ENCODE results near the gene TSPO2. TPM values are rescaled to one million over a fixed set of nuclear protein-coding genes. Genes with fewer than 3 reads are reported as not detected.

The TSPO2 gene
- total and polyA plus RNA-seq, 2 donors (not counting 3 experiments of a cell fraction or from before 2014, with no cell fraction given), result not detected

- intact Hi-C loops (cut with micrococcal nuclease), result loop anchor here (2.0 kb wide), 1 partner anchor 1085 kb away; no protein-coding TSS in a partner anchor
- no peak for FAIRE-seq
- H3K4me1 ChIP-seq (ENCODE audit: control insufficient read depth, extremely low read depth, insufficient read depth, low read length), result peaks cover 5% of the 10 kb centered on the region
- no peaks in the 10 kb centered on the region for H3K27me3 ChIP-seq (ENCODE audit: control insufficient read depth in 2 of 2, insufficient read depth in 2 of 2, low read length in 2 of 2)
- BruUV-seq (replicated peaks), result no TSS peak
- DNase-seq (ENCODE audit: low read depth, low spot score), result no peak
- H2AFZ ChIP-seq (ENCODE audit: low read depth, low read length), result no peak overlapping the region
- no peaks in the 10 kb centered on the region for H3K36me3 ChIP-seq (ENCODE audit: control insufficient read depth in 2 of 2, extremely low read depth in 1 of 2, insufficient read depth in 2 of 2, low read length in 2 of 2)
- no peak overlapping the region for H3K9ac ChIP-seq (replicated peaks; ENCODE audit: extremely low read depth, insufficient read depth, low read length)
- no peaks in the 10 kb centered on the region for H3K79me2 ChIP-seq (ENCODE audit: control insufficient read depth, insufficient read depth, low read length)
- no peak overlapping the region for H3K4me3 ChIP-seq (replicated peaks in 1 of 3; ENCODE audit: insufficient read depth in 1 of 3, low read depth in 1 of 3, low read length in 3 of 3)
- H3K9me3 ChIP-seq (replicated peaks; ENCODE audit: control insufficient read depth, insufficient read depth, low read length), result no peaks in the 10 kb centered on the region
- POLR2A ChIA-PET, result no interaction called here
- CTCF ChIA-PET, result interaction anchor here (0.7 to 1.0 kb wide), 2 partner anchors 10 to 38 kb away, joined by 3 read pairs; no protein-coding TSS in a partner anchor
- H3K27ac ChIP-seq (ENCODE audit: insufficient read depth, low read depth, low read length), result no peak overlapping the region
- no peak overlapping the region for H3K4me2 ChIP-seq (ENCODE audit: insufficient read depth, low read length)
- H3K9me1 ChIP-seq (replicated peaks; ENCODE audit: control insufficient read depth, extremely low read depth, insufficient read depth, low read length), result no peaks in the 10 kb centered on the region
- H4K20me1 ChIP-seq (replicated peaks; ENCODE audit: control insufficient read depth, extremely low read depth, insufficient read depth, low read length), result no peaks in the 10 kb centered on the region
- no peak for TF ChIP-seq JUN (IDR thresholded peaks at IDR 0.05; ENCODE audit: borderline replicate concordance, insufficient read depth, insufficient read length, low read depth)
- no peak for TF ChIP-seq EZH2 (IDR thresholded peaks at IDR 0.05; ENCODE audit: borderline replicate concordance, low read depth, low read length, severe bottlenecking)
- no peak for TF ChIP-seq MAX (IDR thresholded peaks at IDR 0.05; ENCODE audit: insufficient read depth, insufficient read length)
- no peak for TF ChIP-seq POLR2A (IDR thresholded peaks at IDR 0.05; ENCODE audit: low read depth, low read length)
- no peak for TF ChIP-seq POLR2AphosphoS5 (IDR thresholded peaks at IDR 0.05; ENCODE audit: insufficient read depth, low read depth, low read length)
- TF ChIP-seq CTCF (IDR thresholded peaks at IDR 0.05; ENCODE audit: extremely low read depth in 1 of 2, insufficient read depth in 1 of 2, low read depth in 1 of 2, low read length in 2 of 2), result no peak
- TF ChIP-seq MYC (IDR thresholded peaks at IDR 0.05; ENCODE audit: low read depth, low read length), result no peak
- TF ChIP-seq FOS (IDR thresholded peaks at IDR 0.05; ENCODE audit: borderline replicate concordance, insufficient read depth, low read length), result no peak
- no peak for TF ChIP-seq GATA2 (IDR thresholded peaks at IDR 0.05; ENCODE audit: insufficient read depth, insufficient read length, low read depth, low read length)
- dilution Hi-C loops (cut with MboI; ENCODE audit: extremely low pct_ligation_motif_present, low sequenced_read_pairs), result no loop called here
Measured at GRCh38 chr6:41065550-41066026, 23.3 kb downstream of the TSPO2 start.
